ENCODE measurements around the gene AGO1.

AGO1 gene

DNA sequence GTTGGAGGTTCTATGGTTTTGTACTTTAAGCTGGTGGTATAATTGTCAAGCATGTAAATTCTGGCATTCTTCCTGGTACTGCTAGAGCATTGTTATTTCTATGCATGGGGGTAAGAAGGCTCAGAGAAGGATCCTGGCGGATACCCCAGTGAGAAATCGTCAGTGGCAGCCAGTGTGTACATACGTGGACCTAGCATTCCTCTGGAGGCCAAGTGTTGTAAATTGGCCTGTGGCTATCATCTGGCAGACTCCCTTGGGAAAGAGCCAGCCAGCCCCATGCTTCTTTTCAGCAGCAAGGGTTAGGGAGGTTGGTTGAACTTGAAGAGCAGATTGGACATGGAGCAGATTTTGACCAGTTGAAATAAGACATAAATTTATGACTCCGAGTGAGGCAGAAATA is 42.7 kb downstream of the AGO1 start:
- no peak overlapping the region for H3K4me3 ChIP-seq (replicated peaks; ENCODE audit: low read depth, low read length)
- TF ChIP-seq, protein P1, sequence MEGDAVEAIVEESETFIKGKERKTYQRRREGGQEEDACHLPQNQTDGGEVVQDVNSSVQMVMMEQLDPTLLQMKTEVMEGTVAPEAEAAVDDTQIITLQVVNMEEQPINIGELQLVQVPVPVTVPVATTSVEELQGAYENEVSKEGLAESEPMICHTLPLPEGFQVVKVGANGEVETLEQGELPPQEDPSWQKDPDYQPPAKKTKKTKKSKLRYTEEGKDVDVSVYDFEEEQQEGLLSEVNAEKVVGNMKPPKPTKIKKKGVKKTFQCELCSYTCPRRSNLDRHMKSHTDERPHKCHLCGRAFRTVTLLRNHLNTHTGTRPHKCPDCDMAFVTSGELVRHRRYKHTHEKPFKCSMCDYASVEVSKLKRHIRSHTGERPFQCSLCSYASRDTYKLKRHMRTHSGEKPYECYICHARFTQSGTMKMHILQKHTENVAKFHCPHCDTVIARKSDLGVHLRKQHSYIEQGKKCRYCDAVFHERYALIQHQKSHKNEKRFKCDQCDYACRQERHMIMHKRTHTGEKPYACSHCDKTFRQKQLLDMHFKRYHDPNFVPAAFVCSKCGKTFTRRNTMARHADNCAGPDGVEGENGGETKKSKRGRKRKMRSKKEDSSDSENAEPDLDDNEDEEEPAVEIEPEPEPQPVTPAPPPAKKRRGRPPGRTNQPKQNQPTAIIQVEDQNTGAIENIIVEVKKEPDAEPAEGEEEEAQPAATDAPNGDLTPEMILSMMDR (IDR thresholded peaks at IDR 0.05; ENCODE audit: low read depth, low read length, missing control alignments): no peak
- DNase-seq (ENCODE audit: extremely low read depth, low read depth): peak; percentile 16

DNA sequence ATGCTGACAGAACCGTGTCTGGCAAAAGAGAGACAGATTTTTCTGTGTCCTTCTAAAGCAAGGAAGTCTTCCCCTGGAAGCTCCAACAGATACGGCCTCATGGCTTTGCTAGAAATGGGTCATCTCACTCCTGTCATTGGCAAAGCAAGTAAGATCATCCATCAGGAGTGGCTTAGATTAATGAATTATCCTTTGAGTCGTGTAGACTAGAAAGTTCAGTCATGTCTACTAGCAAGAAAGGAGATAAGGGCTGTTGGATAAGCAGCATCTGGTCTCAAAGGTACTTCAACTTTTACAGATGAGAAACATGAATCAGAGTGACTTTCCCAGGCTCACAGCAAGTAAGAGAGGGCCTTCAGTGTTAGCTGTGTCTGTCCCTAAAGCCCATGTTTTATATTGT is 44.5 kb downstream of the AGO1 start:
- TF ChIP-seq, protein P1 (IDR thresholded peaks at IDR 0.05; ENCODE audit: low read depth, low read length, missing control alignments): no peak
- no peak overlapping the region for H3K4me3 ChIP-seq (replicated peaks; ENCODE audit: low read depth, low read length)
- no peak for DNase-seq (ENCODE audit: extremely low read depth, low read depth)

DNA sequence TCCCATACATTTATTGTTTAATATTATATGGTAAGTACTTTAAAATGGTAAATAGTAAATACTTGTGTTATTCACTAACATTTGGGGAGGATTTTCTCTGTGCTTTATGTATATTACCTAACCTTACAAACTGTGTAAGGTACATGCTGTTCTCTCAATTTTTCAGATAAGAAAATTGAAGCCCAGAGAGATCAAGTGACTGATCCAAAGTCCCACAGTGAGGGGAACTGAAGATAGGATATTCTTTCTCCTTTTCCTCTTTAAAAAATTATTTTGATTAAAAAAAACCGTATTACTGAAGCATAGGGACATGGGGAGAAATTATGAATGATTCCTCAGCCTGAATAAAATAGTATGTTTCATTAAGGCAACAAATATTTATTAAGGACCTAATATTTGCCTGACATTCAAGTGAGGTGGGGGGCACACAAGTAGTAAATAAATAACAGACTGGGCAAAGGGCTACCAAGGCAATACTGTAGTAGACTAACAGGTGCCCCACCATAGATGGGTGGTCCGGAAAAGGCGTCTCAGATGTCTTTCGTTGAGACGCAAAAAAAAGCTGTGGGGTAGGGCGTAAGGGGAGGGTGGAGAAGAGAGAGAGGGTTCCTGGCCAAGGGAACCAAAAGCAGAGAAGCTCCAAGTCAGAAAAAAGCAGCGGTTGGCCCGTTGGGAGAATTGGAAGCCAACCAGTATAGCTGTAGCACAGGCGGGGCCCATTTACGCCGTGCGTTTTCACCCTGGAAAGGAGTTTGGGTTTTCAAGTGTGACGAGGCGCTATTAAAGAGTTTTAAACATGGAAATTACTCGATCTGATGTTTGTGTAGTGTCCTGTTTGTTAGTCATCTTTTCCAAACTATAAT is 47.0 kb downstream of the AGO1 start:
- DNase-seq (ENCODE audit: extremely low read depth, low read depth): peak; percentile 25
- peak overlapping the region; percentile 95 for H3K4me3 ChIP-seq (replicated peaks; ENCODE audit: low read depth, low read length)
- TF ChIP-seq, protein P1 (IDR thresholded peaks at IDR 0.05; ENCODE audit: low read depth, low read length, missing control alignments): no peak

DNA sequence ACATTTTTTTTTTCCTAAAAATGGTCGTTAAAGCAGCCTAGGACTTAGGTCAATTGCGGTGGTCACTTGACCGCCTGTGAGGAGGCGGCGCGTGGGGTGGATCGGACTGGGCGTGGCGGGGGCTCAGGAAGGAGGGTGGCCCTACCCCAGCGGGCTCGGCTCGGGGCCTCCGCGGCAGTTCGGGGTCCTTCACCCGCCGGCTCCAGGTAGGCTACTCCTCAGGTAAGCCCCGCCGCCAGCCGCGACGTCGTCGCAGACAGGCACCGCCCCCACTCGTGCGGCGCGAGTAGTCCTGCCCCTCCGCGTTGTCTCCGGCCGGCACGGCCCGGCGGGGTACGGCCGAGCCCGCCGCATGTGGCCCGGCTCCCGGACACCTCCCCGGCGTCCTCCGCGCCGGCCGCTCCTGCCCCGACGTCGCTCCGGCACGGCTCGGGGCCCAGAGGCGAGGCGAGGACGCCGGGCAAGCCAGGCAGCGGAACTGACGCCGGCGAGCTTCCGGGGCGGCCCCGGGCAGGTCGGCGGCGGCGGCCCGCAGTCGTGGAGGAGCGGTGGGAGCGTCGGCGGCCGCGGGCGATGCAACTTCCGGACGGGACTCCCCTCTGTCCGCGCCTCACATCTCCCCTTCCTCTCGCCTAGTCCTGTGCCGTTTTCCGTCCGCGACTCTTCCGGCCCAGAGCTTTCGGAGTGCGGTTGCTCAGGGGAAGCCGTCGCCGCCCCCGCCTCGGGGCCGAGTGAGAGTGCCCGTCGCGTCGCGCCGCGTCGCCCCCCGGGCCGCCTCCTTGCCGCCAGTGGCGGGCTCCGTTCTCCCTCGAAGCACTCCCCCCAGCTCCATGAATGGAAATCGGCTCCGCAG is 47.8 kb downstream of the AGO1 start, which contains the start of gene AGO3:
Gene AGO3, plus strand, starts transcription at position 513 of the 853 bp plus-strand sequence. Its CDS starts 322 bp downstream, at position 835.
- TF ChIP-seq, protein P1 (IDR thresholded peaks at IDR 0.05; ENCODE audit: low read depth, low read length, missing control alignments): no peak
- H3K4me3 ChIP-seq (replicated peaks; ENCODE audit: low read depth, low read length): peak within 1 kb of the TSS; percentile 95
- peak; percentile 58 for DNase-seq (ENCODE audit: extremely low read depth, low read depth)

DNA sequence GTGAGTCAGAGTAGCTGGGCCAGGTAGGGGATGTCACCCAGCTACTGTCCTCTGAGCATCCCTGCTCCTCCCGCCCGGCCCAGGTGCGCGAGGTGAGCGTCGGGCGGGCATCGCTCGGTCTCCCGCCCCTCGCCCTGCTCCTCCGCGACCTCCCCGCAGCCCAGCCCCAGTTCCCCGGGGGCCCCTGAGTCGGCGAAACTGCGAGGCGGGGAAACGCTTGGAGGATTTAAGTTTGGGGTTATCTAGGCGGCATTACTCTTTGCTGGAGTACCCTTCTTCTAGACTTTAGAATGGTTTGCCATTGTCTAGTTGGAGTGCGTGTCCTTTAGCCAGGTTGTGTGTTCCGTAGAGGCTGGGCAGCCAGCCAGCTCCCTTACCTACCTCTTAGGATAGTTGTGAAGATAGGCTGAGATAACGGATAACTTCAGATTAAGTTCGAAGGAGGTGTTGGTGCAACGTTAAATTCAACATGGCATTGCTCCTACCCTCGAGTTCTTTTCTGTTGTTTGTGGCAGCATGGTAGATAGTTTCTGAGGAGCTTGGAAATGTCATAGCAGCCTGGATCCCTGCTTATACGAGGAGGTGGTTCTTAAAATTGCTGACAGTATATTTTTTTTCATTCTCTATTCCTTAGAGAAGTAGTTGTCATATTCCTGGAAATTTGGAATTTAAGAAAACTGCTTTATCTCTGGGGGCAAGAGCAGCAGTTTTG is 48.6 kb downstream of the AGO1 start:
- DNase-seq (ENCODE audit: extremely low read depth, low read depth): no peak
- TF ChIP-seq, protein P1 (IDR thresholded peaks at IDR 0.05; ENCODE audit: low read depth, low read length, missing control alignments): no peak
- peak overlapping the region; percentile 95 for H3K4me3 ChIP-seq (replicated peaks; ENCODE audit: low read depth, low read length)

DNA sequence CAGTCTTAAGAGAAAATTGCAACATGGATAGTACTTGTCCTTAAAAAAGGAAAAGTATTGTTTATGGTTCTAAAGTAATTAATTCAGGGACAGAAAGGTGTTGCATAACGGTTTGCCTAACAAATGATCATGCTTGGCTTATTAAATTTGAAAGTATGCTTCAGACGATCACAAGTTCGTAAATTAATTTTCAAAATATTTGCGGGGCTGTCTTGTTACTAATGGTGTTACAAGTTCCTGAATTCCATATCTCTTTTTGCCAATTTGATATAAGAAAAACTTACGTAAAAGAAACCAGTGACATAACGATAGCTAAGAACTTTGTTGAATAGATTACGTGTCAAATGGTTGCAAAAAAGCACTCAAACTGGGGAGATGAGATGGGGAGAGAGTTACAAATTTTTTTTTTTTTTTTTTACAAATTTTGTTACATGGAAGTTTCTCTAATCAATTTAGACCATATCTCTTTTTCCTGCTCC is 49.2 kb downstream of the AGO1 start:
- peak overlapping the region; percentile 95 for H3K4me3 ChIP-seq (replicated peaks; ENCODE audit: low read depth, low read length)
- no peak for DNase-seq (ENCODE audit: extremely low read depth, low read depth)
- TF ChIP-seq, protein P1 (IDR thresholded peaks at IDR 0.05; ENCODE audit: low read depth, low read length, missing control alignments): no peak

Data from HFF-Myc (cell line).